Measurements from ENCODE around the gene SNRNP48.

The SNRNP48 gene

GRCh38 chr6:7566617-7567173, 23.3 kb upstream of the SNRNP48 start:
- no peaks in the 10 kb centered on the region for H4K20me1 ChIP-seq (ENCODE audit: insufficient read depth, low read length)
- H2AFZ ChIP-seq (ENCODE audit: low read depth, low read length) = no peak overlapping the region
- no peak overlapping the region for H3K9ac ChIP-seq (ENCODE audit: low read length)
- H3K27me3 ChIP-seq (ENCODE audit: low read depth, low read length) = peaks cover 21% of the 10 kb centered on the region
- no peaks in the 10 kb centered on the region for H3K79me2 ChIP-seq (ENCODE audit: low read length)
- H3K36me3 ChIP-seq (replicated peaks; ENCODE audit: low read depth, low read length) = no peaks in the 10 kb centered on the region
- H3K27ac ChIP-seq (ENCODE audit: low read length) = no peak overlapping the region
- no peaks in the 10 kb centered on the region for H3K9me3 ChIP-seq (ENCODE audit: insufficient read depth, low read length)
- H3K4me1 ChIP-seq (ENCODE audit: low read length) = no peaks in the 10 kb centered on the region
- H3K4me2 ChIP-seq (ENCODE audit: low read length) = no peak overlapping the region
- no peak for TF ChIP-seq EZH2phosphoT487 (IDR thresholded peaks at IDR 0.05; ENCODE audit: low read depth)
- TF ChIP-seq, protein P1, sequence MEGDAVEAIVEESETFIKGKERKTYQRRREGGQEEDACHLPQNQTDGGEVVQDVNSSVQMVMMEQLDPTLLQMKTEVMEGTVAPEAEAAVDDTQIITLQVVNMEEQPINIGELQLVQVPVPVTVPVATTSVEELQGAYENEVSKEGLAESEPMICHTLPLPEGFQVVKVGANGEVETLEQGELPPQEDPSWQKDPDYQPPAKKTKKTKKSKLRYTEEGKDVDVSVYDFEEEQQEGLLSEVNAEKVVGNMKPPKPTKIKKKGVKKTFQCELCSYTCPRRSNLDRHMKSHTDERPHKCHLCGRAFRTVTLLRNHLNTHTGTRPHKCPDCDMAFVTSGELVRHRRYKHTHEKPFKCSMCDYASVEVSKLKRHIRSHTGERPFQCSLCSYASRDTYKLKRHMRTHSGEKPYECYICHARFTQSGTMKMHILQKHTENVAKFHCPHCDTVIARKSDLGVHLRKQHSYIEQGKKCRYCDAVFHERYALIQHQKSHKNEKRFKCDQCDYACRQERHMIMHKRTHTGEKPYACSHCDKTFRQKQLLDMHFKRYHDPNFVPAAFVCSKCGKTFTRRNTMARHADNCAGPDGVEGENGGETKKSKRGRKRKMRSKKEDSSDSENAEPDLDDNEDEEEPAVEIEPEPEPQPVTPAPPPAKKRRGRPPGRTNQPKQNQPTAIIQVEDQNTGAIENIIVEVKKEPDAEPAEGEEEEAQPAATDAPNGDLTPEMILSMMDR (IDR thresholded peaks at IDR 0.05; ENCODE audit: low read depth, low read length) = no peak; the same call in 1 of the 2 replicates
- H3K4me3 ChIP-seq (ENCODE audit: low read length) = no peak overlapping the region

DNA sequence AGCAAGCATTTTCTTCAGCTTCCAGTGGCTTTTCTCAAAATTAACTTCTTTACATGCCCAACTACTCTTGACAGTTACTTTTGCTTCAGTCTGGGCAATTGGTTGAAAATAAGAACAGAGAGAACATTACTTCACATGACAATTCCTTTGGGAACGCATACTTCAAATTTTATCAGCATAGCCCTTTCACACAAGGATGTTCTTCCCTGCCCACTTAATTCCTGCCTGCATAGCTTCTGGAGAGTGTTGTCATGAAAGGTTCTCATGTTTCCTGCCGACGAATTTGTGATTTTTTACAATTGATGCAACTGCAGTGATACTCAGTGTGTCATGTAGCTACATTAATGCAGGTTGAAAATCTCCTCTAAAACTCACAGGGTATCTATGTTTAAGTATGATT, 22.0 kb upstream of the SNRNP48 start:
- H3K9ac ChIP-seq (ENCODE audit: low read length) = no peak overlapping the region
- H3K4me2 ChIP-seq (ENCODE audit: low read length) = no peak overlapping the region
- H3K27me3 ChIP-seq (ENCODE audit: low read depth, low read length) = peaks cover 21% of the 10 kb centered on the region
- H3K4me3 ChIP-seq (ENCODE audit: low read length) = no peak overlapping the region
- no peaks in the 10 kb centered on the region for H3K9me3 ChIP-seq (ENCODE audit: insufficient read depth, low read length)
- H3K36me3 ChIP-seq (replicated peaks; ENCODE audit: low read depth, low read length) = no peaks in the 10 kb centered on the region
- H3K27ac ChIP-seq (ENCODE audit: low read length) = no peak overlapping the region
- no peak overlapping the region for H2AFZ ChIP-seq (ENCODE audit: low read depth, low read length)
- H3K4me1 ChIP-seq (ENCODE audit: low read length) = no peaks in the 10 kb centered on the region
- TF ChIP-seq EZH2phosphoT487 (IDR thresholded peaks at IDR 0.05; ENCODE audit: low read depth) = no peak
- TF ChIP-seq, protein P1 (IDR thresholded peaks at IDR 0.05; ENCODE audit: low read depth, low read length) = no peak
- H4K20me1 ChIP-seq (ENCODE audit: insufficient read depth, low read length) = no peaks in the 10 kb centered on the region
- H3K79me2 ChIP-seq (ENCODE audit: low read length) = no peaks in the 10 kb centered on the region

DNA sequence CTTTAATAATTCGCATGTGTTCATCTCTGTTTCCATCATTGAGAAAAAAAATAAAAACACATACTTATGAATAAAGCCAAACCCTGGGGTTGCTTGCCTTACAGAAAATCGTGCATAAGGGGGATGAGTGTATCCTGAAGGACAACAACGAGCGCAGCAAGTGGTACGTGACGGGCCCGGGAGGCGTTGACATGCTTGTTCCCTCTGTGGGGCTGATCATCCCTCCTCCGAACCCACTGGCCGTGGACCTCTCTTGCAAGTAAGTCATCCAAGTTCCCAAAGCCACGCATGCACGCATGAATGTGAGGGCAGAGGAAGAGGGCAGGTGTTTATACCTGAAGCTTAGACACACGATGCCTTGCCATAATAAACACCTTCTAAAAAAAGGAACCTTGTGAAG, 20.9 kb upstream of the SNRNP48 start:
- no peaks in the 10 kb centered on the region for H3K79me2 ChIP-seq (ENCODE audit: low read length)
- H3K9me3 ChIP-seq (ENCODE audit: insufficient read depth, low read length) = no peaks in the 10 kb centered on the region
- TF ChIP-seq, protein P1 (IDR thresholded peaks at IDR 0.05; ENCODE audit: low read depth, low read length) = no peak
- TF ChIP-seq EZH2phosphoT487 (IDR thresholded peaks at IDR 0.05; ENCODE audit: low read depth) = no peak
- peaks cover 23% of the 10 kb centered on the region for H3K27me3 ChIP-seq (ENCODE audit: low read depth, low read length)
- H2AFZ ChIP-seq (ENCODE audit: low read depth, low read length) = no peak overlapping the region
- H3K36me3 ChIP-seq (replicated peaks; ENCODE audit: low read depth, low read length) = no peaks in the 10 kb centered on the region
- no peak overlapping the region for H3K4me3 ChIP-seq (ENCODE audit: low read length)
- H3K4me2 ChIP-seq (ENCODE audit: low read length) = no peak overlapping the region
- H4K20me1 ChIP-seq (ENCODE audit: insufficient read depth, low read length) = no peaks in the 10 kb centered on the region
- no peak overlapping the region for H3K9ac ChIP-seq (ENCODE audit: low read length)
- no peaks in the 10 kb centered on the region for H3K4me1 ChIP-seq (ENCODE audit: low read length)
- no peak overlapping the region for H3K27ac ChIP-seq (ENCODE audit: low read length)

DNA sequence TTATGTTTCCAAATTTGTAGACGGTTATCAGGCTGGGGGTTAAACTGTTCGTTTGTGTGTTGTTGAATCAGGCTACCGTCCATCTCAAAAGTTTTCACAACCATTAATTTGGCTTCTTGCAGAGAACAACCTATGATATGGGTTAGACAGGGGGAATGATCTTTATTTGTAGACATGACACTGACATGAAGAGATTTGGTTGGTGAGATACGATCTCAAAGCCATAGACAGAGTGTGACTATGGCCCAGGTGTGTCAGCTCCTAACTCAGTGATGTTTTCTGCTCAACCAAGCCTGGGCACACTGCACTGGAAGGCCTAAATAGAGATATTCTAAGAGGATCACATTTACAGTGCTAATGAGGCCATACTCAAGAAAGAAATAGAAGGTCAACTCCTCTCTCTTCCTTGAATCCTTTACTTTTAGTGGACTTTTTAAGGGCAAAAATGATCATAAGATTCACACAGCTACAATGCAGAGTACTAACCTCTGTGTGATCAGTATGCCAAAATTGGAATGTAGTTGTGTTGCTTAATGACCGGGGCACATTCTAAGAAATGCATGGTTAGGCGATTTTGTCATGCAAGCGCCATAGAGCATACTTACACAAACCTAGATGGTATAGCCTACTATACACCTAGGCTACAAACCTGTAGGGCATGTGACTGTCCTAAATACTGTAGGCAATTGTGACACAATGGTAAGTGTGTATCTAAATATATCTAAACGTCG, 17.6 kb upstream of the SNRNP48 start:
- no peak overlapping the region for H2AFZ ChIP-seq (ENCODE audit: low read depth, low read length)
- H3K79me2 ChIP-seq (ENCODE audit: low read length) = no peaks in the 10 kb centered on the region
- no peaks in the 10 kb centered on the region for H3K36me3 ChIP-seq (replicated peaks; ENCODE audit: low read depth, low read length)
- no peak for TF ChIP-seq EZH2phosphoT487 (IDR thresholded peaks at IDR 0.05; ENCODE audit: low read depth)
- TF ChIP-seq, protein P1 (IDR thresholded peaks at IDR 0.05; ENCODE audit: low read depth, low read length) = no peak
- peaks cover 32% of the 10 kb centered on the region for H3K27me3 ChIP-seq (ENCODE audit: low read depth, low read length)
- no peak overlapping the region for H3K27ac ChIP-seq (ENCODE audit: low read length)
- H3K4me3 ChIP-seq (ENCODE audit: low read length) = no peak overlapping the region
- H3K9ac ChIP-seq (ENCODE audit: low read length) = no peak overlapping the region
- no peaks in the 10 kb centered on the region for H3K4me1 ChIP-seq (ENCODE audit: low read length)
- H3K9me3 ChIP-seq (ENCODE audit: insufficient read depth, low read length) = no peaks in the 10 kb centered on the region
- no peaks in the 10 kb centered on the region for H4K20me1 ChIP-seq (ENCODE audit: insufficient read depth, low read length)
- no peak overlapping the region for H3K4me2 ChIP-seq (ENCODE audit: low read length)

Measured in OCI-LY3 (cell line).